GM21515 (cell line): ENCODE data around the gene MLH1.

ENCODE experiments used
- ATAC-seq: cut with Tn5 transposase; IDR thresholded peaks from one replicate; pipeline ENCODE4 v1.9.1; 2021; ENCODE audit not compliant: unreplicated experiment

Gene MLH1

GRCh38 chr3:36973139-36973538 lies 20.2 kb upstream of the MLH1 start:
- no peak for ATAC-seq

DNA sequence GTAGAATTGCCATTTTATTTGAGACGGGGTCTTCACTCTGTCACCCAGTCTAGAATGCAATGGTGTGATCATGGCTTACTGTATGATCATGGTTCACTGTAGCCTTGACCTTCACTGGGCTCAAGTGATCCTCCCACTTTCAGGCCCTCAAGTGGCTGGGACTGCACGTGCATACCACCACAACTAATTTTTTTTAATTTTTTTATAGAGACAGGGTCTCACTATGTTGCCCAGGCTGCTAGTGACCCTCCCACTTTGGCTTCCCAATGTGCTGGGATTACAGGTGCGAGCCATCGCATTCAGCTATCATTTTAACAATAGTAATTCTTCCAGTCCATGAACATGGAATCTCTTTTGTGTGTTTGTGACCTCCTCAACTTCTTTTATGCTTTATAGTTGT lies 12.3 kb upstream of the MLH1 start:
- ATAC-seq: no peak

DNA sequence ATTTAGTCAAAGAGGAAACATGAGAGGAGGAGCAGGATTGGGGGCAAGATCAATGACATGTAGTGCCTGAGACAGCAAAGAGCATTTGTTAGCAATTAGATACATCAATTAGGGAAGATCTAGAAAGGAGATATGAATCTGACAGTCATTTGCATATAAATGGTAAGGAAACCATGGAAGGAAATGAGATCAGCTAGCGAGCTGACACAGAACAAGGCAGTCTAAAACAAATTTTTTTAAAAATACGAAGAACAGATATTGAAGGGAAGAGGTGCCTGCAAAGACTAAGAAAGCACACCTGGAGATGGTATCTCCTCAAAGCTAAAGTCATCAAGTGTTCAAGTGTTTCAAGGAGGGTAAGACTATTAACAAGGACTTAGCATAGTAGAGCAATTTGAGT lies 5.0 kb upstream of the MLH1 start:
- ATAC-seq: no peak

- no peak for ATAC-seq
Observed at GRCh38 chr3:36989005-36989404, 4.3 kb upstream of the MLH1 start.

- no peak for ATAC-seq
Observed at GRCh38 chr3:36989568-36989967, 3.8 kb upstream of the MLH1 start.

DNA sequence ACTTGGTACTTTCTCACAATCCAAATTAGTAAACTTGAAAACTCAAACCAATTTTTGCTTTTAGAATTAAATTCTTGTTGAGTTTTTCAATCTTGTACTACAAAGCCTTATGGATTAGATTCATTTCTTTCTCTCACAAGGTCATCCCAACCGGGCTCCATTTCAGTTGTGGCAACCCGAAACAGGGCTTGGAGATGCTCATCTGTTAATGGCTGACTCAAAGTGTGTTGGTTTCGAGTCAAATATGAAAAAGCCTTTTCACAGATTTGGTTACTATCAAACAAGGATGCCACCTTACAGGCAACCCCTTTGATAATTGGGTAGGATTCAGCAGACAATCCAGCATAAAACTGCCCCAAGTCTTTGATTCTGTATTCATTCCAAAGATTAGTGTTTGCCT lies 2.2 kb upstream of the MLH1 start:
- no peak for ATAC-seq

- no peak for ATAC-seq
Observed at GRCh38 chr3:36991923-36992805, 1.2 kb upstream of the MLH1 start.

GRCh38 chr3:36992806-36993325 lies 452 bp upstream of the MLH1 start, which contains the start of gene EPM2AIP1:
EPM2AIP1 (minus strand) TSS chr3:36993131; CDS start chr3:36993077, 54 bp downstream.
- peak; percentile 89 for ATAC-seq

GRCh38 chr3:37014620-37015019 lies 21.3 kb downstream of the MLH1 start:
- no peak for ATAC-seq

DNA sequence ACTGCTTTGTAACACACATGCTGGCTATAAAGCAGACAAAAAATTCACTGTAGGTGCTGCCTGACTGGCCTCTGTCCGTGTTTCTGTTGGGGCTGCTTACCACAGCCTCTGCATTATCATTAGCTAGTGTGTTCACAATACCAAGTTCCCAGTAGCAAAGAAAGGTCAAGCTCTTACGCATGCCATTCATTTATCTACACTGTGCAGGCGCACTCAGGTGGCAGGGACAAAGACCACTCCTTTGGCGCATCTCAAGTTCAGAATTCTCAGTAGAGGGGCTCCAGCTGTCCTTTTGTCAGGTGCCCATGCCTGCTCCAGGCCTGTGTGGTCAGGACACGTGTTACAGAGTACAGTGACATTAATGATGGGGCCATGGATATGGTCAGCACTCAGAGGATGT lies 22.3 kb downstream of the MLH1 start:
- ATAC-seq: no peak

GRCh38 chr3:37016903-37017302 lies 23.6 kb downstream of the MLH1 start:
- ATAC-seq: no peak

- no peak for ATAC-seq
Observed at GRCh38 chr3:37017683-37018082, 24.4 kb downstream of the MLH1 start.

- ATAC-seq: no peak
Observed at GRCh38 chr3:37024092-37024491, 30.8 kb downstream of the MLH1 start.

GRCh38 chr3:37024820-37025405 lies 31.6 kb downstream of the MLH1 start:
- no peak for ATAC-seq

DNA sequence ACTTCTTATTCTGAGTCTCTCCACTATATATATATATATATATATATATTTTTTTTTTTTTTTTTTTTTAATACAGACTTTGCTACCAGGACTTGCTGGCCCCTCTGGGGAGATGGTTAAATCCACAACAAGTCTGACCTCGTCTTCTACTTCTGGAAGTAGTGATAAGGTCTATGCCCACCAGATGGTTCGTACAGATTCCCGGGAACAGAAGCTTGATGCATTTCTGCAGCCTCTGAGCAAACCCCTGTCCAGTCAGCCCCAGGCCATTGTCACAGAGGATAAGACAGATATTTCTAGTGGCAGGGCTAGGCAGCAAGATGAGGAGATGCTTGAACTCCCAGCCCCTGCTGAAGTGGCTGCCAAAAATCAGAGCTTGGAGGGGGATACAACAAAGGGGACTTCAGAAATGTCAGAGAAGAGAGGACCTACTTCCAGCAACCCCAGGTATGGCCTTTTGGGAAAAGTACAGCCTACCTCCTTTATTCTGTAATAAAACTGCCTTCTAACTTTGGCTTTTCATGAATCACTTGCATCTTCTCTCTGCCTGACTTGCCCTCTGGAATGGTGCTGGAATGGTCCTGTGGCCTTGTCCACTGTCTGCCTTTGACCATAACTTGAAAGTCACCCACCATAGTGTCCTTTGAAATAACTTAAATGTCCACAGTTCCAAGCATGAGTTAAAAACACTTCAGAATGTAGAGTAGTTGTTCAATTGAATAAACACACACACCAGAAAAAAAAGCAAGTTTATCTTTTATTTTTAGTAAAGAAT lies 32.4 kb downstream of the MLH1 start:
- ATAC-seq: no peak

GRCh38 chr3:37026851-37027250 lies 33.5 kb downstream of the MLH1 start:
- ATAC-seq: no peak

- no peak for ATAC-seq
Observed at GRCh38 chr3:37028329-37028728, 35.0 kb downstream of the MLH1 start.

DNA sequence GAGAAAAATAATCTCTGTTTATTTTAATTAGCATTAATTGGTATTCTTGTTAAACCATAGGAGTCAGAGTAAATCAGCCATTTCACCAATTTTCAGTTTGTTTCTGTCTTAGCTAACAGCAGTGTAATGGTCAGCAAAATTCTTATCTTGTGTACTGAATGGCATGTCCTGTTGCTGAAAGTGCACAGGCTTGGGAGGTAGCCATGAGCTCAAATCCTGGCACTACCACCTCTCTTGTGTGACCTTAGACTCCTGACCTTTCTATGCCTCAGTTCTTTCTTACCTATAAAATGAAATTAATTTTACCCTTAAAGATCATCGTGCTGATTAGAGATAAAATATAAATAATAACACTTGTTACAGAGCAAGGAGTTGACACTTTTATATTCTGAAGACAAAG lies 35.8 kb downstream of the MLH1 start:
- no peak for ATAC-seq

GRCh38 chr3:37029516-37030163 lies 36.3 kb downstream of the MLH1 start:
- no peak for ATAC-seq

DNA sequence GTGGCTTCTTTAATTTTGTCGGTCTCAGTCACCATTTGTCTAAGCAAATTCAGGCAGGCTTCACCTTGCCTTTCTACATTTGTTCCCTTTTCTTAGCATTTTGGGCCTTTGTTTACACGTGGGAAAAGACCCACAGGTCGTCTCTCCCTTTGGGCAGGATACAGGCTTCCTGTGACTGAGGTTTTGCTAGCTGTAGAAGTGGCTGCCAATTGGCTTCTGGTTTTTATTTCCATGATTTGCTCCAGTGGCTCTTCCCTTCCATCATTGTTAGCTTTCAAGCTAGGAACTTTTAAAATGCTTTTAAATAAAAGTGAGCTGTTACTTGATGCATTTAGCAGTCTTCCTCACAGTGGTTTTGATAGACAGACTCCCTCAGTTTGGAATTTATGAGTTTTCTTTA lies 37.3 kb downstream of the MLH1 start:
- ATAC-seq: no peak

- no peak for ATAC-seq
Observed at GRCh38 chr3:37031096-37031682, 37.9 kb downstream of the MLH1 start.
